ENCODE results near the gene ADAM23.

Gene ADAM23

GRCh38 chr2:206665251-206665650, 221.9 kb downstream of the ADAM23 start:
- DNase-seq, result no peak

Measured in NCI-H1436 (cell line).